Measurements from ENCODE around the gene POU3F1.

The POU3F1 gene

DNA sequence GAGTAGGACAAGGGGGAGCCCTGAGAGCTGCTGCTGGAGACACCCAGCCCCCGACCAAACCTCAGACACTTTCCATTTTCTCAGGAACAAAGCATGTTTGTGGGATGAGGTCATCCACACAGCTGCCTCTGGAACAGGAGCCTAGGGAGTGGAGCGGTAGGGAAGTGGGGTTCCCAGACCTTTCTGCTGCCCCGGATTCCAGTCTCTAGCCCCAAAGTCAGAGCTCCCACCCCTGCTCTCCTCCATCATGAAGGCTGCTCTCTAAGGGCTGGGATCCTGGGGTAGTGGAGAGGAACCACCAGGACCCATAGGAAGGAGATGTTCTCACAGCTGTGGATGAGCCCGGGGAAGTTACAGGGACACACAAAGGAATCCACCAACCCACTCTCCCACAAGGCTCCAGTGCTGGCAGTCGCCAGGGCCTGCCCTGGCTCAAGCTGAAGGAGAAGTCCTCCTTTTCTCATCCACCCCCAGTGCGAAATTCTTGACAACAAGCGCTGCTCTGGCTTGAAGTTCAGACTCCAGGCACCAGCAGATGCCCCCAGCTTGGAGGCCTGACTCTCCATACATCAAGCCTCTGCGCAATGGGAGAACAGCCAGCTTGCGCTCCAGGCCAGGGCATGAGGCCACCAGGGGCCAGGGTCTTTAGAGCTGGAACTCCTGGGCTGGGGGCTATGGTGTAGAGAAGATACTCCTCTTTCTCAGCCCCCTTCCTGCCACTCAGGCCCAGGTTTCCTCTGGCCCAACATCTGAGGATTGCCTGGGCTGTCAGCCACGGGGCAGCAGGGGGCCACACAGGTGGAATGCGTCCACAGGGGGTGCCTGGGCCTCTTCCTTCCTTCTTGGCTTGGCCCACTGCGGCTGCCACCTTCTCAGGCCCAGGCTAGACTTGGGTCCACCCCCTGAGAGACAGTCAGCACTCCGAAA is 45.8 kb downstream of the POU3F1 start:
- DNase-seq, result no peak

DNA sequence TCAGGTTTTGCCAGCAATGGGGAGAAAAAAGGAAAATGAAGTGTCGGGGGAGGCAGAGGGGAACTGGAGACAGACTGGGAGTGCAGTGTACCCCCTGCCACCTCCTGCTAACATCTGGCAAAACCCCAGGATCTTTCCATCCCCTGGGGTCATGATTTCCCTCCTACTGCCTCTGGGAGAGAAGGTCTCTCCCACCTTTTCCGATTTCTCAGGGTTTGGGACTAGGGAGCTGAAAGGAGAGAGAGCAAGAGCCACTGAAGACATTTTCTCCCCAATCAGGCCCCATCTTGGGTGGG is 46.4 kb downstream of the POU3F1 start:
- no peak for DNase-seq

GRCh38 chr1:37999430-38000232 is 47.0 kb downstream of the POU3F1 start:
- DNase-seq, result no peak

GRCh38 chr1:37998913-37999429 is 47.6 kb downstream of the POU3F1 start:
- no peak for DNase-seq

- no peak for DNase-seq
These were observed 48.3 kb downstream of the POU3F1 start for GRCh38 chr1:37998089-37998808.

DNA sequence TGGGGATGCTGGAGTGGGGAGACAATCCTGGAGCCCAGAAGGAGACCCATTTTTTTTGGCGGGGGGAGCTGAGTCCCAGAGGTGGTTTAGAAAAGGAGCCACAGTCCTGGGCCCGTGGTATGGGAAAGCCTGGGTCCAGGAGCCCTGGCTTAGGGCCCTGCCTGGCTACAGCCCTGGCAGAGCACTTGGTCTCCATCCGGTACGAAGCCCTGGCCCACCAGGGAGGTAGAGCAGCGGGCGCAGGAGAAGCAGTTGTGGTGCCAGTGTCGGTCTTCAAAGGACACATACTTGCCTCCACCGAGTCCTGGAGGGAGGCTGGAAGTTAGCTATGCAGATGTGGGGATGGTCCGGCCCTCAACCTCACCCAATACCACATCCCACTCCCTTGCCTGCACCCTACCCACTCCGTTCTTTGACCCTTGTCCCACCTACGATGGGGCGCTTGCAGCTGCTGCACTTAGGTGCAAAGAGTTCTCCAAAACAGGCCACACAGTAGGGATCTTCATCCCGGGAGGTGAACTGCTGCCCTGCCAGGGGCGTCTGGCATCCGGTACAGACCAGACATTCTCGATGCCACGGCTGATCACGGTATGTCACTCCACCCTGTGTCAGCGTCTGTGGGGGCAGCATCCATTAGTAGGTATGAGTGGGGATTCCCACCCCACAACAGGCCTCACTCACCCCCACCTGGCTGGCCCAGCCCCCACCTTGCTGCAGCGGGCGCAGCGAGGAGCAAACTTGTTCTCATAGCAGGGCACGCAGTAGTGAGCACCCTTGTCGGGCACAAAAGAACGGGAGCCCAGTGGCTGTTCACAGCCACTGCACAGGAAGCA is 49.1 kb downstream of the POU3F1 start:
- DNase-seq, result no peak

DNA sequence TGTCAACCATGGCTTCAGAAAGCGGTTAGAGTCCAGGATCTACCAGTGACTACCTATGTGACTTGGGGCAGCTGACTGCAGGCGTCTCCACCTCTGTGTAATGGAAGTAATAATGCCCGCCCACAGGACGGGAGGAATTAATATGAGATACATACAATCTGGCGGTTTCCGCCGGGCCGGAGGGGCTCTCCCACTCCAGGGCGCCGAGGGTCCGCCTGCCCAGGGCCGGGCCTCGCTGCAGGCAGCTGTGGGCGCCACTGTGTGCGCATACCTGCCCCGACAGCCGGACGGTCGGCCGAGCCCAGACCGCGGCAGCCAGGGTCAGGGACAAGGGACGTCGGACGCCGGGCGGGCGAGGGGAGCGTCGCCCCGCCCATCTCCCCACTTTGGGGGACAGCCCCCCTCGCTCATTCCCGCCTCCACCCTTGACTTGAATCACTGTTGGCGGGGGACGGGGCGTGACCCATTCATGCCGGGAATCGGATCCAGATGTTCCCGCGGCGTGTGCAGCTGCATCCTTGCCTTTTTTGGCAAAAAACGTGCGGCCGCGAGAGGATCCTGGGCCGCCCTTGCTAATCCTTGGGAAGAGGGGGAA is 50.7 kb downstream of the POU3F1 start:
- DNase-seq, result no peak

GRCh38 chr1:37994886-37995566 is 51.6 kb downstream of the POU3F1 start:
- no peak for DNase-seq
